Subcutaneous adipose tissue (tissue), 4 donors: Measurements from ENCODE around the gene DOCK7. TPM values are rescaled to one million over a fixed set of nuclear protein-coding genes. Genes with fewer than 3 reads are reported as not detected.

Source experiments
- total RNA-seq, 4 donors: library from RNA; depleted of rRNA; stranded (reverse); fragments of >200 nt; gene quantifications; one replicate each; pipeline ENCODE4 v1.1.0, GENCODE V29; 2016
- TF ChIP-seq, protein P1 (sequence below): fragments of 450-650 bp; IDR thresholded peaks from one replicate; pipeline ENCODE4 v1.5.1; 2016; ENCODE audit warnings: low read depth, mild to moderate bottlenecking, control low read depth, antibody characterized with exemption, moderate library complexity

Gene DOCK7
- total RNA-seq, 4 donors from 2014 or later: 36.7 to 65.4 (median 59.7) TPM

GRCh38 chr1:62487956-62488355, 200.2 kb downstream of the DOCK7 start:
- TF ChIP-seq, protein P1, sequence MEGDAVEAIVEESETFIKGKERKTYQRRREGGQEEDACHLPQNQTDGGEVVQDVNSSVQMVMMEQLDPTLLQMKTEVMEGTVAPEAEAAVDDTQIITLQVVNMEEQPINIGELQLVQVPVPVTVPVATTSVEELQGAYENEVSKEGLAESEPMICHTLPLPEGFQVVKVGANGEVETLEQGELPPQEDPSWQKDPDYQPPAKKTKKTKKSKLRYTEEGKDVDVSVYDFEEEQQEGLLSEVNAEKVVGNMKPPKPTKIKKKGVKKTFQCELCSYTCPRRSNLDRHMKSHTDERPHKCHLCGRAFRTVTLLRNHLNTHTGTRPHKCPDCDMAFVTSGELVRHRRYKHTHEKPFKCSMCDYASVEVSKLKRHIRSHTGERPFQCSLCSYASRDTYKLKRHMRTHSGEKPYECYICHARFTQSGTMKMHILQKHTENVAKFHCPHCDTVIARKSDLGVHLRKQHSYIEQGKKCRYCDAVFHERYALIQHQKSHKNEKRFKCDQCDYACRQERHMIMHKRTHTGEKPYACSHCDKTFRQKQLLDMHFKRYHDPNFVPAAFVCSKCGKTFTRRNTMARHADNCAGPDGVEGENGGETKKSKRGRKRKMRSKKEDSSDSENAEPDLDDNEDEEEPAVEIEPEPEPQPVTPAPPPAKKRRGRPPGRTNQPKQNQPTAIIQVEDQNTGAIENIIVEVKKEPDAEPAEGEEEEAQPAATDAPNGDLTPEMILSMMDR: no peak

GRCh38 chr1:62484824-62485468, 203.2 kb downstream of the DOCK7 start:
- TF ChIP-seq, protein P1: no peak

- TF ChIP-seq, protein P1: no peak
Measured at GRCh38 chr1:62481681-62482080, 206.5 kb downstream of the DOCK7 start.

DNA sequence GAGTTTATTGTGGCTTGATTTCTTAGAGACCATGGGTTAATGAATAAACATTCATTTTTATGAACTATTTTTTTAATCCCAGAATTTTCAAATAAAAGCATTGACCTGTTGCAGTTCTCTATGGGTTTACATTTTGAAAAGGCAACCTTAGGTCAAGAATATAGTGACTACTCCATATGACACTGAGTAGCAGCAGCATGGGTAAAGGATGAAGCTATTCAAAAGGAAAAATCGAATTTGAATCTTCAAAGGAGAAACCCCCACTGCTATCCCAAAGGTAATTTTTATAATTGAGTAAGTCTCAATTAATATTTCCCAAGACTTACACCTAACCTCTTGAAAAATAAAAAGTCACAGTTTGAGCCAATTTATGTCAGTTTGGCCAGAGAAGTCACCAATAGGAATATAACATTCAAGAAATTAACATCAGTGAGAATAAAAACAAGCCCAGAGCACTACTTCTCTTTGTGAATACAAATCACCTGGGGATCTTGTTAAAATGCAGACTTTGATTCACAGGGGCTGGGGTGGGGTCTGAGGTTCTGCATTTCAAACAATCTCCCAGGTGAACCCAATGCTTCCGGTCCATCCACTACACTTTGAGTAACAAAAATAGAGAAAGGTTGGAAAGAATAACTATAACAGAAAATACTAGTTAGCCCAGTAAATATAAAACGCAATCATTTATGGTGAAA, 211.5 kb downstream of the DOCK7 start:
- TF ChIP-seq, protein P1: no peak

GRCh38 chr1:62467092-62467491, 221.1 kb downstream of the DOCK7 start:
- TF ChIP-seq, protein P1: no peak

DNA sequence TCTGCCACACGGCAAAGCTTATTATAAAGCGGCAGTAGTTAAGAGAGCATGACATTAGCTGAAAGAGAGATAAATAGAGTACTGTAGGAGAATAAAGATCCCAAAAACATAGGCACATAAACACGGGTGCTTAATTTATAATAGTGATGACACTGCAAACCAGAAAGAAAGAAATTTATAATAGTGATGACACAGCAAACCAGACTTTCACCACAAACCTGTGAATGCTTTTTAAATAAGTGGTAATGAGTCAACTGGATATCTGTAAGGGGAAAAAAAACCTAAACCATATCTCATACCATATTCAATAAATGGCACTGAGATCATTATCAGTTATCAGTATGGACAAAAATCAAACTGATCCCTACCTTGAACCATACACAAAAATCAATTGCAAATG, 225.8 kb downstream of the DOCK7 start:
- TF ChIP-seq, protein P1: no peak

DNA sequence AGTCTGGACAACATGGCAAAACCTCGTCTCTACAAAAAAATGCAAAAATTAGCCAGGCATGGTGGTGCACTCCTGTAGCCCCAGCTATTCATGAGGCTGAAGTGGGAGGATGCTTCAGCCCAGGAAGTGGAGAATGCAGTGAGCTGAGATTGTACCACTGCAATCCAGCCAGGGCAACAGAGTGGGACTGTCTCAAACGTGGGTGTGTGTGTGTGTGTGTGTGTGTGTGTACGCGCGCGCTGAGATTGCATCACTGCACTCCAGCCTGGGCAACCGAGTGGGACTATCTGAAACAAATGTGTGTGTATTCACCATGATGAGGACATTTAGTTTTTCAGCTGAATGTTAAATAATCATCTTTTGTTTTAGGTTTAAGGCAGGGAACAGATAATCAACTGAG, 230.2 kb downstream of the DOCK7 start:
- TF ChIP-seq, protein P1: no peak
